Suppressor macrophage (primary cell): ENCODE results near the gene GAD2.
"Not testable (repeated sequence)": the region's sequence is repeated elsewhere in the genome, so short reads cannot be mapped to it uniquely, and the experiment has no call there.

Experiments used
- DNase-seq, 4 experiments: peaks; one replicate each; pipeline ENCODE4 v3.0.0-alpha.2; 2020 to 2022

The GAD2 gene

GRCh38 chr10:26323219-26323618 is 106.6 kb downstream of the GAD2 start:
- no peak for DNase-seq

- DNase-seq: peak in 2 of 4 experiments; percentile 18 to 46
Measured at GRCh38 chr10:26326851-26327250, 110.3 kb downstream of the GAD2 start.

GRCh38 chr10:26327811-26328210 is 111.2 kb downstream of the GAD2 start:
- no peak for DNase-seq

- no peak for DNase-seq
Measured at GRCh38 chr10:26331371-26331770, 114.8 kb downstream of the GAD2 start.

- DNase-seq: no peak
Measured at GRCh38 chr10:26334232-26334931, 117.8 kb downstream of the GAD2 start.

- DNase-seq: peak; percentile 73 to 86 (median 81)
Measured at GRCh38 chr10:26334932-26335573, 118.5 kb downstream of the GAD2 start.

- DNase-seq: peak in 2 of 4 experiments; percentile 24 to 28
Measured at GRCh38 chr10:26335574-26336093, 119.1 kb downstream of the GAD2 start.

- DNase-seq: peak; percentile 47 to 70 (median 65)
Measured at GRCh38 chr10:26336979-26337378, 120.4 kb downstream of the GAD2 start.

- DNase-seq: no peak
Measured at GRCh38 chr10:26341701-26342100, 125.1 kb downstream of the GAD2 start.

GRCh38 chr10:26348821-26349417 is 132.3 kb downstream of the GAD2 start:
- not testable (repeated sequence) for DNase-seq
